GM12878 (cell line): ENCODE results near the gene ABL1. TPM values are rescaled to one million over a fixed set of nuclear protein-coding genes. Genes with fewer than 3 reads are reported as not detected.

Source experiments
- ATAC-seq: fragments of 200-7000 bp; cut with Tn5 transposase; 3 replicates; pipeline ENCODE4 v1.9.1; 2020; ENCODE audit warnings: mild to moderate bottlenecking, moderate library complexity
- BruUV-seq: library from RNA; stranded (reverse); fragments of 400-500 nt; replicated peaks from 2 replicates; lab custom pipeline; 2021; lab: Mats Ljungman, UMichigan
- CTCF ChIA-PET: fragments of 300-600 bp; sonication (Branson Sonifier 250); formaldehyde crosslinking; extraction: SDS; loops from one replicate; lab custom pipeline; 2021; ENCODE audit warnings: inconsistent platforms; lab: Yijun Ruan, JAX
- POLR2A ChIA-PET: fragments of 350-600 bp; formaldehyde crosslinking; extraction: SDS; loops from one replicate; lab custom pipeline; 2021; ENCODE audit warnings: inconsistent platforms; lab: Charles Lee
- RAD21 ChIA-PET: fragments of 300-600 bp; sonication (Branson Sonifier 250); formaldehyde crosslinking; loops from one replicate; lab custom pipeline; 2023; ENCODE audit warnings: antibody characterized with exemption; ENCODE audit not compliant: unreplicated experiment; lab: Charles Lee
- SMC1A ChIA-PET: fragments of 300-600 bp; sonication (Branson Sonifier 250); formaldehyde crosslinking; loops from one replicate; lab custom pipeline; 2023; ENCODE audit not compliant: unreplicated experiment, uncharacterized antibody; lab: Charles Lee
- DNase-seq: peaks from one replicate; pipeline ENCODE4 v3.0.0-alpha.2; 2011; ENCODE audit warnings: low read depth, low spot score
- FAIRE-seq: peaks from 3 replicates; lab custom pipeline; 2011; peaks lifted over from hg19 to GRCh38; lab: Jason Lieb, UNC
- H2AFZ ChIP-seq: 2 replicates; pipeline ENCODE4 v1.6.0; 2011; ENCODE audit warnings: low read depth, low read length, control low read depth; ENCODE audit not compliant: control insufficient read depth
- H3K27ac ChIP-seq: 2 replicates; pipeline ENCODE4 v1.5.1; 2011; ENCODE audit warnings: control low read depth; ENCODE audit not compliant: control insufficient read depth, insufficient read depth
- H3K27me3 ChIP-seq, 2 experiments: replicated peaks in 1 of 2; 2 replicates each; pipeline versions ENCODE4 v1.6.0 to v1.6.1; 2011; ENCODE audit warnings: low read length in 1 of 2; ENCODE audit not compliant: control insufficient read depth in 2 of 2, insufficient read depth in 2 of 2
- H3K36me3 ChIP-seq, 2 experiments: 2 replicates each; pipeline ENCODE4 v1.5.1; 2011; ENCODE audit warnings: low read length in 1 of 2; ENCODE audit not compliant: control insufficient read depth in 2 of 2, insufficient read depth in 2 of 2
- H3K4me1 ChIP-seq: 2 replicates; pipeline ENCODE4 v1.6.1; 2011; ENCODE audit warnings: mild to moderate bottlenecking, low read length, moderate library complexity, mixed read lengths; ENCODE audit not compliant: control insufficient read depth, insufficient read depth
- H3K4me2 ChIP-seq: 2 replicates; pipeline ENCODE4 v1.6.0; 2011; ENCODE audit warnings: control low read depth; ENCODE audit not compliant: control insufficient read depth, insufficient read depth
- H3K4me3 ChIP-seq: fragments of 200-600 bp; sonication (generic); 2 replicates; pipeline ENCODE4 v1.5.1; 2016
- H3K79me2 ChIP-seq: 2 replicates; pipeline ENCODE4 v1.6.0; 2011; ENCODE audit warnings: low read length; ENCODE audit not compliant: control insufficient read depth, insufficient read depth
- H3K9ac ChIP-seq: 2 replicates; pipeline ENCODE4 v1.8.0; 2011; ENCODE audit warnings: low read length, control low read depth, mixed read lengths; ENCODE audit not compliant: control insufficient read depth, insufficient read depth
- H3K9me3 ChIP-seq: replicated peaks from 3 replicates; pipeline ENCODE4 v1.5.1; 2011; ENCODE audit warnings: mild to moderate bottlenecking, low read length; ENCODE audit not compliant: control insufficient read depth, insufficient read depth
- H4K20me1 ChIP-seq: 2 replicates; pipeline ENCODE4 v1.6.0; 2011; ENCODE audit not compliant: control insufficient read depth, insufficient read depth
- ATF2 ChIP-seq: IDR thresholded peaks from 2 replicates; pipeline ENCODE4 v1.6.1; 2012; ENCODE audit warnings: low read length, inconsistent platforms
- BMI1 ChIP-seq: fragments of 450-650 bp; IDR thresholded peaks from 2 replicates; pipeline ENCODE4 v1.6.1; 2016; ENCODE audit warnings: mild to moderate bottlenecking, moderate library complexity, borderline replicate concordance
- EED ChIP-seq: sonication (generic); IDR thresholded peaks from 2 replicates; pipeline ENCODE4 v1.6.1; 2016; ENCODE audit warnings: antibody characterized with exemption, low read depth
- EGR1 ChIP-seq, 2 experiments: IDR thresholded peaks; 1 replicate in 1 of 2; 2 replicates in 1 of 2; pipeline ENCODE4 v1.6.1; 2011 to 2012; ENCODE audit warnings: low read depth in 2 of 2, low read length in 2 of 2, borderline replicate concordance in 1 of 2, mild to moderate bottlenecking in 1 of 2, moderate library complexity in 1 of 2
- FOS ChIP-seq: IDR thresholded peaks from 3 replicates; pipeline ENCODE4 v1.6.1; 2011; ENCODE audit warnings: borderline replicate concordance; ENCODE audit not compliant: insufficient read length; ENCODE audit errors: extremely low read depth
- HDAC6 ChIP-seq: fragments of 200-600 bp; sonication (generic); IDR thresholded peaks from one replicate; pipeline ENCODE4 v1.8.0; 2017; ENCODE audit warnings: antibody characterized with exemption; ENCODE audit not compliant: unreplicated experiment
- HDGF ChIP-seq: fragments of 450-650 bp; IDR thresholded peaks from 2 replicates; pipeline ENCODE4 v1.6.1; 2016; ENCODE audit warnings: antibody characterized with exemption
- MAX ChIP-seq: IDR thresholded peaks from 2 replicates; pipeline ENCODE4 v1.6.1; 2012; ENCODE audit warnings: low read depth, low read length, improper control_type of control experiment
- MYB ChIP-seq: fragments of 150-350 bp; IDR thresholded peaks from 2 replicates; pipeline ENCODE4 v1.6.1; 2014; ENCODE audit warnings: mild to moderate bottlenecking, low read depth, low read length, borderline replicate concordance
- POLR2A ChIP-seq: IDR thresholded peaks from 2 replicates; pipeline ENCODE4 v1.6.1; 2011; ENCODE audit warnings: low read depth, mild to moderate bottlenecking, low read length
- POLR2AphosphoS2 ChIP-seq: IDR thresholded peaks from 2 replicates; pipeline ENCODE4 v1.6.1; 2011; ENCODE audit warnings: low read depth, mild to moderate bottlenecking, low read length, improper control_type of control experiment, moderate library complexity
- SMARCA5 ChIP-seq: fragments of 450-650 bp; IDR thresholded peaks from 2 replicates; pipeline ENCODE4 v1.6.1; 2017; ENCODE audit warnings: mild to moderate bottlenecking
- SRF ChIP-seq, 2 experiments: IDR thresholded peaks; 2 replicates each; pipeline ENCODE4 v1.6.1; 2011; ENCODE audit warnings: low read depth in 2 of 2, low read length in 2 of 2, mild to moderate bottlenecking in 1 of 2, moderate library complexity in 1 of 2
- STAT1 ChIP-seq: fragments of 450-650 bp; conservative IDR thresholded peaks from 2 replicates; pipeline ENCODE4 v1.6.1; 2014; ENCODE audit warnings: antibody characterized with exemption, mild to moderate bottlenecking
- ZBTB4 ChIP-seq: fragments of 450-650 bp; formaldehyde crosslinking; IDR thresholded peaks from 2 replicates; pipeline ENCODE4 v1.4.0; 2022; ENCODE audit warnings: mild to moderate bottlenecking, moderate library complexity
- WGBS: methylation state at CpG from one replicate; pipeline ENCODE4 v1.1.6; 2016; ENCODE audit warnings: low lambda C conversion rate; ENCODE audit not compliant: insufficient replicate concordance, insufficient coverage; ENCODE audit errors: missing lambda C conversion rate; 5-methylcytosine and 5-hydroxymethylcytosine counted together
- in situ Hi-C: fragments of 300-500 bp; cut with MboI; formaldehyde crosslinking; loops from 9 replicates; pipeline ENCODE4 v1.14.3; 2018; ENCODE audit warnings: mixed read lengths
- intact Hi-C: fragments of 100-400 bp; cut with micrococcal nuclease; formaldehyde crosslinking; loops from one replicate; pipeline ENCODE4 v1.14.2; 2022; ENCODE audit not compliant: unreplicated experiment
- polyA plus RNA-seq, 11 experiments: library from polyadenylated mRNA; depleted of rRNA in 4 of 11; unstranded in 6 of 11; stranded (reverse) in 5 of 11; fragments of >200 nt; fragmentation: Nextera tagmentation in 4 of 11; fragmentation: Illumina TruSeq in 1 of 11; extraction: Ambion mirVana in 4 of 11; extraction: Trizol in 1 of 11; gene quantifications; 1 replicate in 1 of 11; 2 replicates in 10 of 11; pipeline versions ENCODE4 v1.2.1 to v1.2.3, GENCODE V29; 2011 to 2016; ENCODE audit warnings: inconsistent platforms in 2 of 11, missing spikeins in 2 of 11, low read depth in 1 of 11
- total RNA-seq, 4 experiments: library from RNA; depleted of rRNA in 3 of 4; stranded (reverse); fragments of >200 nt in 3 of 4; fragmentation: Illumina TruSeq in 1 of 4; extraction: Trizol in 1 of 4; gene quantifications; 2 replicates each; pipeline versions ENCODE4 v1.2.1 to v1.2.3, GENCODE V29; 2013 to 2021

ABL1 gene
- total and polyA plus RNA-seq, 10 of the 15 experiments (the other 5 are each of a cell fraction or from before 2014, with no cell fraction given) = 0.79 to 51.5 (median 16.3) TPM

GRCh38 chr9:130789747-130790672 lies 45.0 kb upstream of the ABL1 start:
- Histone ChIP-seq H3K9ac (no peak overlapping the region), H3K4me1 (peaks cover 18% of the 10 kb centered on the region; the same call in 1 of the 2 replicates), H2AFZ (no peak overlapping the region), H3K27ac (no peak overlapping the region), H3K27me3 (no peaks in the 10 kb centered on the region), H3K36me3 (no peaks in the 10 kb centered on the region), H3K79me2 (peaks cover 2% of the 10 kb centered on the region), H3K4me3 (no peak overlapping the region), H4K20me1 (no peaks in the 10 kb centered on the region), H3K9me3 (peaks cover 3% of the 10 kb centered on the region; the same call in 2 of the 3 replicates), H3K4me2 (no peak overlapping the region)
- ChIA-PET SMC1A (no interaction called here), POLR2A (no interaction called here), CTCF (interaction anchor here (0.9 to 2.0 kb wide), 2 partner anchors 18 to 156 kb away, joined by 3 to 8 read pairs; no protein-coding TSS in a partner anchor), RAD21 (no interaction called here)
- ATAC-seq (no peak), FAIRE-seq (no peak), DNase-seq (no peak)
- intact Hi-C loops (loop anchor here (1.0 kb wide), 1 partner anchor 24 kb away; no protein-coding TSS in a partner anchor), in situ Hi-C loops (no loop called here)
- no TSS peak for BruUV-seq
- 96% methylated on average over 7 of the region's 7 CpGs for WGBS
- TF ChIP-seq BMI1 (no peak), SMARCA5 (no peak), POLR2AphosphoS2 (no peak), STAT1 (no peak), HDAC6 (no peak), FOS (no peak), POLR2A (no peak), ATF2 (no peak), EGR1 (IDR thresholded peaks at IDR 0.05; ENCODE audit: borderline replicate concordance in 1 of 2, low read depth in 2 of 2, low read length in 2 of 2) (no peak), MAX (no peak), HDGF (no peak), SRF (IDR thresholded peaks at IDR 0.05; ENCODE audit: low read depth in 2 of 2, low read length in 2 of 2) (no peak), ZBTB4 (no peak), EED (no peak), MYB (no peak)
